Endodermal cell (in vitro differentiated cells): ENCODE measurements around the gene SHQ1. TPM values are rescaled to one million over a fixed set of nuclear protein-coding genes. Genes with fewer than 3 reads are reported as not detected.

Experiments
- DNase-seq: peaks from one replicate; pipeline ENCODE4 v3.0.0-alpha.2; 2017
- H3K27ac ChIP-seq: 2 replicates; pipeline ENCODE4 v1.5.1; 2013; ENCODE audit warnings: mild to moderate bottlenecking, low read depth, low read length, moderate library complexity
- H3K27me3 ChIP-seq: 2 replicates; pipeline ENCODE4 v1.6.1; 2013; ENCODE audit warnings: mild to moderate bottlenecking, low read length, moderate library complexity; ENCODE audit not compliant: insufficient read depth, control insufficient read depth, poor library complexity, severe bottlenecking
- H3K36me3 ChIP-seq: 2 replicates; pipeline ENCODE4 v1.7.0; 2013; ENCODE audit warnings: mild to moderate bottlenecking, low read length, moderate library complexity; ENCODE audit not compliant: control insufficient read depth, insufficient read depth
- H3K4me1 ChIP-seq: one replicate; pipeline ENCODE4 v1.7.0; 2013; ENCODE audit warnings: low read length; ENCODE audit not compliant: control insufficient read depth, insufficient read depth
- H3K4me3 ChIP-seq: 2 replicates; pipeline ENCODE4 v1.5.1; 2013; ENCODE audit warnings: mild to moderate bottlenecking, low read length, moderate library complexity
- H3K9ac ChIP-seq: 2 replicates; pipeline ENCODE4 v1.6.1; 2013; ENCODE audit warnings: mild to moderate bottlenecking, low read length, moderate library complexity; ENCODE audit not compliant: poor library complexity, severe bottlenecking; ENCODE audit errors: extremely low read depth
- H3K9me3 ChIP-seq: 2 replicates; pipeline ENCODE4 v1.6.1; 2013; ENCODE audit warnings: mild to moderate bottlenecking, low read length, moderate library complexity; ENCODE audit not compliant: control insufficient read depth
- H3K27ac Mint-ChIP-seq: 2 replicates; pipeline ENCODE4 v1.8.0; 2020; ENCODE audit warnings: mixed read lengths
- H3K27me3 Mint-ChIP-seq: 2 replicates; pipeline ENCODE4 v1.8.0; 2021; ENCODE audit warnings: mild to moderate bottlenecking, mixed read lengths; ENCODE audit not compliant: insufficient read depth
- H3K36me3 Mint-ChIP-seq: 2 replicates; pipeline ENCODE4 v1.8.0; 2020; ENCODE audit warnings: low read depth, mixed read lengths
- H3K4me1 Mint-ChIP-seq: 2 replicates; pipeline ENCODE4 v1.8.0; 2020; ENCODE audit warnings: mixed read lengths
- H3K4me3 Mint-ChIP-seq: 2 replicates; pipeline ENCODE4 v1.8.0; 2020; ENCODE audit warnings: mild to moderate bottlenecking, moderate library complexity, mixed read lengths
- H3K9me3 Mint-ChIP-seq: 2 replicates; pipeline ENCODE4 v1.8.0; 2020; ENCODE audit warnings: mild to moderate bottlenecking, mixed read lengths
- WGBS, 2 experiments: methylation state at CpG; one replicate each; pipeline versions ENCODE4 v1.1.5 to v1.1.7; 2013; ENCODE audit warnings: missing lambda C conversion rate in 2 of 2, mixed read lengths in 1 of 2; ENCODE audit not compliant: insufficient coverage in 1 of 2, insufficient read length in 1 of 2; 5-methylcytosine and 5-hydroxymethylcytosine counted together
- total RNA-seq, 2 donors: library from RNA; stranded (reverse); fragmentation: NEBNext Ultra II Directional in 1 of 2; extraction: Animal tissue kit (Norgen Biotek cat#: 25700) in 1 of 2; gene quantifications; 2 replicates in 1 of 2; 3 replicates in 1 of 2; pipeline ENCODE4 v1.2.1, GENCODE V29; 2021
- TF ChIP-seq, protein P1 (sequence below): fragments of 200-600 bp; sonication (generic); conservative IDR thresholded peaks from 2 replicates; pipeline ENCODE4 v1.5.0; 2021; ENCODE audit warnings: antibody characterized with exemption, mild to moderate bottlenecking

Gene SHQ1
- total RNA-seq, 2 donors from 2014 or later, result 28.2 to 28.4 TPM

- no peak overlapping the region for H3K4me3 Mint-ChIP-seq
- H3K27ac ChIP-seq, result no peak overlapping the region
- no peaks in the 10 kb centered on the region for H3K4me1 ChIP-seq
- no peak overlapping the region for H3K27ac Mint-ChIP-seq
- no peak overlapping the region for H3K4me3 ChIP-seq
- H3K4me1 Mint-ChIP-seq, result peaks cover 22% of the 10 kb centered on the region
- no peaks in the 10 kb centered on the region for H3K36me3 ChIP-seq
- H3K9me3 ChIP-seq, result no peaks in the 10 kb centered on the region
- H3K27me3 Mint-ChIP-seq, result peaks cover 25% of the 10 kb centered on the region
- TF ChIP-seq, protein P1, sequence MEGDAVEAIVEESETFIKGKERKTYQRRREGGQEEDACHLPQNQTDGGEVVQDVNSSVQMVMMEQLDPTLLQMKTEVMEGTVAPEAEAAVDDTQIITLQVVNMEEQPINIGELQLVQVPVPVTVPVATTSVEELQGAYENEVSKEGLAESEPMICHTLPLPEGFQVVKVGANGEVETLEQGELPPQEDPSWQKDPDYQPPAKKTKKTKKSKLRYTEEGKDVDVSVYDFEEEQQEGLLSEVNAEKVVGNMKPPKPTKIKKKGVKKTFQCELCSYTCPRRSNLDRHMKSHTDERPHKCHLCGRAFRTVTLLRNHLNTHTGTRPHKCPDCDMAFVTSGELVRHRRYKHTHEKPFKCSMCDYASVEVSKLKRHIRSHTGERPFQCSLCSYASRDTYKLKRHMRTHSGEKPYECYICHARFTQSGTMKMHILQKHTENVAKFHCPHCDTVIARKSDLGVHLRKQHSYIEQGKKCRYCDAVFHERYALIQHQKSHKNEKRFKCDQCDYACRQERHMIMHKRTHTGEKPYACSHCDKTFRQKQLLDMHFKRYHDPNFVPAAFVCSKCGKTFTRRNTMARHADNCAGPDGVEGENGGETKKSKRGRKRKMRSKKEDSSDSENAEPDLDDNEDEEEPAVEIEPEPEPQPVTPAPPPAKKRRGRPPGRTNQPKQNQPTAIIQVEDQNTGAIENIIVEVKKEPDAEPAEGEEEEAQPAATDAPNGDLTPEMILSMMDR, result peak; percentile 18
- no peaks in the 10 kb centered on the region for H3K36me3 Mint-ChIP-seq
- 71% methylated on average over 5 to 8 of the region's 8 CpGs for WGBS, 2 experiments
- DNase-seq, result no peak
- peaks cover 4% of the 10 kb centered on the region for H3K27me3 ChIP-seq
- H3K9me3 Mint-ChIP-seq, result no peaks in the 10 kb centered on the region
- H3K9ac ChIP-seq, result no peak overlapping the region
Measured at GRCh38 chr3:72891053-72891855, 43.0 kb upstream of the SHQ1 start.

GRCh38 chr3:72890166-72890925 lies 42.1 kb upstream of the SHQ1 start:
- no peak overlapping the region for H3K4me3 Mint-ChIP-seq
- DNase-seq, result no peak
- TF ChIP-seq, protein P1, result no peak
- Histone ChIP-seq H3K27ac (no peak overlapping the region), H3K36me3 (no peaks in the 10 kb centered on the region), H3K9ac (no peak overlapping the region), H3K9me3 (no peaks in the 10 kb centered on the region), H3K27me3 (peaks cover 4% of the 10 kb centered on the region), H3K4me3 (no peak overlapping the region), H3K4me1 (no peaks in the 10 kb centered on the region)
- peaks cover 25% of the 10 kb centered on the region for H3K27me3 Mint-ChIP-seq
- H3K36me3 Mint-ChIP-seq, result no peaks in the 10 kb centered on the region
- H3K4me1 Mint-ChIP-seq, result peaks cover 26% of the 10 kb centered on the region
- H3K27ac Mint-ChIP-seq, result no peak overlapping the region
- no peaks in the 10 kb centered on the region for H3K9me3 Mint-ChIP-seq
- WGBS, 2 experiments, result 93 to 99% methylated on average over 10 of the region's 10 CpGs

DNA sequence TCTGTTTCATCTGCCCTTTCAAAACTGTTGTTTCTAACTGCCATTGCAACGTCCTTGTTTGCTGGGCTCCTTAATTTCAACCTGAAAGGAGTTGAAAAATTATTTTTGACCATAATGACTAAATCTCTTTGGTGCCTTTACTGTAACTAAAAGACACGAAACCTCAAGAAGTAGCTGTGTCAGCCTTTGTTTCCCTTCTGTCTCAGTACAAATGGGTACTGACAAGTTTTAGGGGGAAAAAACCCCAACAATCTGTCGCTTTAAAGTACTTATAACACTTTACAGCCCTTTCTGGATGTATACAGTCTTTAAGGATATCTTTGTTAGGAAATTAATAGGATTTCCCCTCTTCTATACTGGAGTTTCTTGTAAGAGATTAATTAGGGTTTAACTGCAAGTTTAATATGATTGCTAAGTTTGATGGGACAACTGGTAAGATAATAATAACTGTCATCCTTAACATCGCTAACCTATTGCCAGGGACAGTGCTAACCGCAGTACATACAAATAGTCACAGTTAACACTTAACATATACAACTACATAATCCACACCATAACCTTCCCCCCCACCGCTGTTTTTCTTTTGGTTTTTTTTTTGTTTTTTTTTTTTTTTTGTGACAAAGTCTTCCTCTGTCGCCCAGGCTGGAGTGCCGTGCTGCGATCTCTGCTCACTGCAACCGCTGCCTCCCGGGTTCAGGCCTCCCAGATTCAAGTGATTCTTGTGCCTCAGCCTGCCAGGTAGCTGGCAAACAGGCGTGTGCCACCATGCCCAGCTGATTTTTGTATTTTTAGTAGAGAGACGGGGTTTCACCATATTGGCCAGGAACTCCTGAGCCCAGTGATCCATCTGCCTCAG lies 41.3 kb upstream of the SHQ1 start:
- Mint-ChIP-seq H3K27me3 (peaks cover 25% of the 10 kb centered on the region), H3K4me3 (peak overlapping the region; percentile 61), H3K27ac (peak overlapping the region; percentile 13), H3K4me1 (peaks cover 22% of the 10 kb centered on the region), H3K36me3 (no peaks in the 10 kb centered on the region), H3K9me3 (no peaks in the 10 kb centered on the region)
- Histone ChIP-seq H3K36me3 (no peaks in the 10 kb centered on the region), H3K9ac (peak overlapping the region; percentile 12), H3K27me3 (peaks cover 4% of the 10 kb centered on the region), H3K27ac (no peak overlapping the region), H3K4me1 (no peaks in the 10 kb centered on the region), H3K4me3 (peak overlapping the region; percentile 86), H3K9me3 (no peaks in the 10 kb centered on the region)
- DNase-seq, result no peak
- WGBS, 2 experiments, result 78 to 83% methylated on average over 8 to 12 of the region's 13 CpGs
- TF ChIP-seq, protein P1, result no peak
